A673 (cell line): ENCODE data around the gene LIMCH1. TPM values are rescaled to one million over a fixed set of nuclear protein-coding genes. Genes with fewer than 3 reads are reported as not detected.

Source experiments
- BruUV-seq: library from RNA; stranded (reverse); fragments of 400-500 nt; replicated peaks from 2 replicates; lab custom pipeline; 2021; lab: Mats Ljungman, UMichigan
- CTCF ChIA-PET: fragments of 300-600 bp; sonication (Branson Sonifier 250); formaldehyde crosslinking; loops from one replicate; lab custom pipeline; 2022; ENCODE audit warnings: antibody characterized with exemption; lab: Charles Lee
- POLR2A ChIA-PET: fragments of 300-600 bp; sonication (Branson Sonifier 250); formaldehyde crosslinking; loops from one replicate; lab custom pipeline; 2022; ENCODE audit warnings: antibody characterized with exemption; ENCODE audit not compliant: low non-redundant PET; lab: Charles Lee
- DNase-seq: peaks from one replicate; pipeline ENCODE4 v3.0.0-alpha.2; 2015; ENCODE audit warnings: low spot score
- H3K27ac ChIP-seq: fragments of 200-600 bp; sonication (generic); 2 replicates; pipeline ENCODE4 v1.5.1; 2016; ENCODE audit warnings: mixed run types, low read depth, mild to moderate bottlenecking, mixed read lengths, antibody characterized with exemption, low read length; ENCODE audit not compliant: poor library complexity, severe bottlenecking
- H3K27me3 ChIP-seq: fragments of 200-600 bp; sonication (generic); replicated peaks from 2 replicates; pipeline ENCODE4 v1.6.1; 2017; ENCODE audit warnings: mixed run types, low read depth, mild to moderate bottlenecking, mixed read lengths, antibody characterized with exemption, low read length; ENCODE audit not compliant: insufficient read depth, poor library complexity
- H3K36me3 ChIP-seq: fragments of 200-600 bp; sonication (generic); 2 replicates; pipeline ENCODE4 v1.6.1; 2016; ENCODE audit warnings: mixed run types, mild to moderate bottlenecking, mixed read lengths, antibody characterized with exemption, low read length; ENCODE audit not compliant: insufficient read depth, poor library complexity, severe bottlenecking
- H3K4me1 ChIP-seq: fragments of 200-600 bp; sonication (generic); 2 replicates; pipeline ENCODE4 v1.6.1; 2017; ENCODE audit warnings: mixed run types, mild to moderate bottlenecking, mixed read lengths, antibody characterized with exemption, low read length; ENCODE audit not compliant: insufficient read depth, poor library complexity, severe bottlenecking
- H3K4me3 ChIP-seq: fragments of 200-600 bp; sonication (generic); 2 replicates; pipeline ENCODE4 v1.5.1; 2016; ENCODE audit warnings: low read depth, mixed run types, mild to moderate bottlenecking, mixed read lengths, low read length; ENCODE audit not compliant: poor library complexity, severe bottlenecking
- H3K9me3 ChIP-seq: fragments of 200-600 bp; sonication (generic); 2 replicates; pipeline ENCODE4 v1.6.1; 2016; ENCODE audit warnings: mixed run types, low read depth, mild to moderate bottlenecking, mixed read lengths, antibody characterized with exemption, low read length; ENCODE audit not compliant: poor library complexity, severe bottlenecking
- EZH2 ChIP-seq: fragments of 200-600 bp; sonication (generic); IDR thresholded peaks from 2 replicates; pipeline ENCODE4 v1.6.1; 2017; ENCODE audit warnings: borderline replicate concordance, low read depth, mild to moderate bottlenecking, mixed read lengths, antibody characterized with exemption, low read length; ENCODE audit not compliant: poor library complexity, severe bottlenecking
- intact Hi-C: fragments of 100-400 bp; cut with micrococcal nuclease; formaldehyde crosslinking; loops from one replicate; pipeline ENCODE4 v1.10.0; 2022; ENCODE audit not compliant: unreplicated experiment
- total RNA-seq: library from RNA; stranded (reverse); gene quantifications from 2 replicates; pipeline ENCODE4 v1.2.3, GENCODE V29; 2021
- TF ChIP-seq, protein P1 (sequence below): fragments of 300-800, 200-600 bp; sonication (generic); conservative IDR thresholded peaks from 2 replicates; pipeline ENCODE4 v1.5.1; 2017; ENCODE audit warnings: low read depth, mild to moderate bottlenecking, antibody characterized with exemption, low read length, moderate library complexity, mixed read lengths

Gene LIMCH1
- total RNA-seq, 1 experiment from 2014 or later: 4.0 TPM

DNA sequence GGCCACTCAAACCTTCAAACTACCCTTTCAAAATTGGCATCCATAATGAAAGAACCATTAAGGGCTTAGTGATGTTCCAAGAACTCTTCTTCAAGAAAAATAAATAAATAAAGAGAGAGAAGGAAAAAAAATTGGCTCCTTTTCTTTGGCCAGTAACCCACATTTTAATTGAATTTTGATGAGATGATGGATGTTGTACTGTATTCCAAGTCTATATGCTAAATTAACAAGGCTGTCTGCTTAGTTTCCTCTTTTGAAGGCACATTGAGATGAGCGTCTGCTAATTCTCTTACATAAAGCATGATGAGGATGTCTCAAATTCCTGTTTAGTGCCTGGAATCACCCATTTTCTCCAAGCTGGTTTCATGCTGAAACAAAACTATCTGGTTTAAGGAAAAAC is 177.2 kb downstream of the LIMCH1 start:
- ChIA-PET CTCF (no interaction called here), POLR2A (no interaction called here)
- intact Hi-C loops: no loop called here
- Histone ChIP-seq H3K27me3 (peaks cover 56% of the 10 kb centered on the region), H3K27ac (no peak overlapping the region), H3K4me3 (no peak overlapping the region), H3K36me3 (no peaks in the 10 kb centered on the region), H3K9me3 (no peaks in the 10 kb centered on the region), H3K4me1 (no peaks in the 10 kb centered on the region)
- DNase-seq: no peak
- BruUV-seq: no TSS peak
- TF ChIP-seq EZH2: no peak
- TF ChIP-seq, protein P1, sequence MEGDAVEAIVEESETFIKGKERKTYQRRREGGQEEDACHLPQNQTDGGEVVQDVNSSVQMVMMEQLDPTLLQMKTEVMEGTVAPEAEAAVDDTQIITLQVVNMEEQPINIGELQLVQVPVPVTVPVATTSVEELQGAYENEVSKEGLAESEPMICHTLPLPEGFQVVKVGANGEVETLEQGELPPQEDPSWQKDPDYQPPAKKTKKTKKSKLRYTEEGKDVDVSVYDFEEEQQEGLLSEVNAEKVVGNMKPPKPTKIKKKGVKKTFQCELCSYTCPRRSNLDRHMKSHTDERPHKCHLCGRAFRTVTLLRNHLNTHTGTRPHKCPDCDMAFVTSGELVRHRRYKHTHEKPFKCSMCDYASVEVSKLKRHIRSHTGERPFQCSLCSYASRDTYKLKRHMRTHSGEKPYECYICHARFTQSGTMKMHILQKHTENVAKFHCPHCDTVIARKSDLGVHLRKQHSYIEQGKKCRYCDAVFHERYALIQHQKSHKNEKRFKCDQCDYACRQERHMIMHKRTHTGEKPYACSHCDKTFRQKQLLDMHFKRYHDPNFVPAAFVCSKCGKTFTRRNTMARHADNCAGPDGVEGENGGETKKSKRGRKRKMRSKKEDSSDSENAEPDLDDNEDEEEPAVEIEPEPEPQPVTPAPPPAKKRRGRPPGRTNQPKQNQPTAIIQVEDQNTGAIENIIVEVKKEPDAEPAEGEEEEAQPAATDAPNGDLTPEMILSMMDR: no peak

DNA sequence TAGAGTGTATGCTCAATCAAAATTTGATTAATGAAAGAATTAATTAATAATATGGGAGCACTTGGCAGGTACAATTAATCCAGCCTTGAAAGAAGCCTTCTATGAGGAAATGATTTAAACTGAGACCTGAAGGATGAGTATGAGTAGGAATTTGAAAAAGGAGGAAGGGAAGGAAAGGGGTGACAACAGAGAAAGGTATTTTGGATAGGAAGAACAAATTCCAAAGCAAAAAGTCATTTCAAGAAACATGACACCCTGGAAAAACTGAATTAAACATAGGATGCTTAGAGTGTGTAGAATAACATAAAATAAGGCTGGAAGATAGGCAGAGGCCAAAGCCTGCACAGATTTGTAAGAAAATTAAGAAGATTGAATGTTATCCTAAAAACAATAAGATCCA is 180.9 kb downstream of the LIMCH1 start:
- Histone ChIP-seq H3K4me3 (no peak overlapping the region), H3K36me3 (no peaks in the 10 kb centered on the region), H3K9me3 (no peaks in the 10 kb centered on the region), H3K27me3 (peaks cover 87% of the 10 kb centered on the region), H3K27ac (no peak overlapping the region), H3K4me1 (no peaks in the 10 kb centered on the region)
- ChIA-PET CTCF (no interaction called here), POLR2A (no interaction called here)
- DNase-seq: no peak
- TF ChIP-seq, protein P1: no peak
- TF ChIP-seq EZH2: no peak
- intact Hi-C loops: no loop called here
- BruUV-seq: no TSS peak

DNA sequence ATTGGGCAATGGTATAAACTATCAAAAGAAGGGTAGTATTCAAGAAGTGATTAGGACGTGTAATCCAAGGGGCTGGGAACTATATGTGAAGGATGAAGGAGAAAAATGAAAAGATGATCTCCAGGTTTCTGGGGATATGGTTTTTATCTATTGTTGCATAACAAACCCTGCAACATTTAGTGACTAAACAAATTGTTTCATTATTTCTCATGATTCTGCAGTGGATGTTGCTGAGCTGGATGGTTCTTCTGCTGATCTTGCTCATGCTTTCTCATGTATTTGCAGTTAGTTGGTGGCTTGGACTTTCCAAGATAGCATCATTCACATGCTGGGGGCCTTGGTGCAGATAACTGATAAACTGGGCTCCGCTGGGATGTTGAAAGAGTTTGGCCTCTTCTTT is 181.5 kb downstream of the LIMCH1 start:
- Histone ChIP-seq H3K4me3 (no peak overlapping the region), H3K27me3 (peaks cover 85% of the 10 kb centered on the region), H3K36me3 (no peaks in the 10 kb centered on the region), H3K9me3 (no peaks in the 10 kb centered on the region), H3K27ac (no peak overlapping the region), H3K4me1 (no peaks in the 10 kb centered on the region)
- TF ChIP-seq, protein P1: no peak
- no peak for TF ChIP-seq EZH2
- DNase-seq: no peak
- BruUV-seq: no TSS peak
- ChIA-PET POLR2A (no interaction called here), CTCF (interaction anchor here (0.6 kb wide), 1 partner anchor 28 kb away, joined by 5 read pairs; no protein-coding TSS in a partner anchor)
- intact Hi-C loops: no loop called here
